SK-N-SH (cell line): ENCODE data around the gene METTL26. TPM values are rescaled to one million over a fixed set of nuclear protein-coding genes. Genes with fewer than 3 reads are reported as not detected.

ENCODE experiments used
- CTCF ChIA-PET: fragments of 300-600, 350-600 bp; formaldehyde crosslinking; extraction: SDS; loops from one replicate; lab custom pipeline; 2021; lab: Yijun Ruan, JAX
- POLR2A ChIA-PET: fragments of 350-600 bp; sonication (Branson Sonifier 250); formaldehyde crosslinking; extraction: SDS; loops from one replicate; lab custom pipeline; 2020; ENCODE audit warnings: antibody characterized with exemption, inconsistent platforms; lab: Yijun Ruan, JAX
- DNase-seq: peaks from one replicate; pipeline ENCODE4 v3.0.0; 2012
- H2AFZ ChIP-seq: fragments of 200-600 bp; sonication (generic); 2 replicates; pipeline ENCODE4 v1.8.1; 2016; ENCODE audit warnings: antibody characterized with exemption, mild to moderate bottlenecking, low read depth
- H3F3A ChIP-seq: fragments of 200-600 bp; sonication (generic); replicated peaks from 2 replicates; pipeline ENCODE3; 2016; ENCODE audit warnings: antibody characterized with exemption, mild to moderate bottlenecking; ENCODE audit not compliant: insufficient read depth
- H3K27ac ChIP-seq, 2 experiments: fragments of 200-500 bp in 1 of 2; fragments of 200-600 bp in 1 of 2; sonication (Bioruptor generic) in 1 of 2; sonication (generic), shearing (Covaris generic) in 1 of 2; 2 replicates each; pipeline versions ENCODE4 v1.5.1 to v1.6.1; 2014 to 2016; ENCODE audit warnings: low read depth in 2 of 2, inconsistent platforms in 1 of 2, low read length in 1 of 2, mild to moderate bottlenecking in 1 of 2, mixed read lengths in 1 of 2
- H3K27me3 ChIP-seq: fragments of 200-600 bp; sonication (generic), shearing (Covaris generic); 2 replicates; pipeline ENCODE4 v1.6.1; 2016; ENCODE audit warnings: mixed run types; ENCODE audit not compliant: insufficient read depth
- H3K36me3 ChIP-seq, 2 experiments: fragments of 200-500 bp in 1 of 2; fragments of 200-600 bp in 1 of 2; sonication (Bioruptor generic) in 1 of 2; sonication (generic) in 1 of 2; replicated peaks in 1 of 2; 2 replicates each; pipeline versions ENCODE3 to v1.5.1; 2014 to 2016; ENCODE audit warnings: low read length in 1 of 2, mild to moderate bottlenecking in 1 of 2; ENCODE audit not compliant: insufficient read depth in 2 of 2, control insufficient read depth in 1 of 2
- H3K4me1 ChIP-seq, 2 experiments: fragments of 200-500 bp in 1 of 2; fragments of 200-600 bp in 1 of 2; sonication (Bioruptor generic) in 1 of 2; sonication (generic), shearing (Covaris generic) in 1 of 2; 2 replicates each; pipeline versions ENCODE4 v1.5.1 to v1.6.1; 2014 to 2016; ENCODE audit warnings: low read depth in 1 of 2, low read length in 1 of 2, mixed run types in 1 of 2; ENCODE audit not compliant: insufficient read depth in 2 of 2, control insufficient read depth in 1 of 2
- H3K4me2 ChIP-seq: fragments of 200-600 bp; sonication (generic), shearing (Covaris generic); 2 replicates; pipeline ENCODE4 v1.6.1; 2017; ENCODE audit warnings: mixed run types
- H3K4me3 ChIP-seq, 2 experiments: fragments of 200-500 bp in 1 of 2; fragments of 200-600 bp in 1 of 2; sonication (Bioruptor generic) in 1 of 2; sonication (generic), shearing (Covaris generic) in 1 of 2; 2 replicates each; pipeline versions ENCODE4 v1.5.1 to v1.8.1; 2014 to 2016; ENCODE audit warnings: low read depth in 2 of 2, inconsistent platforms in 1 of 2, low read length in 1 of 2, mild to moderate bottlenecking in 1 of 2, mixed read lengths in 1 of 2, moderate library complexity in 1 of 2
- H3K79me2 ChIP-seq: fragments of 200-600 bp; sonication (generic); 2 replicates; pipeline ENCODE4 v1.8.1; 2017; ENCODE audit warnings: mild to moderate bottlenecking; ENCODE audit not compliant: insufficient read depth
- H3K9ac ChIP-seq: fragments of 200-600 bp; sonication (generic); 2 replicates; pipeline ENCODE4 v1.6.1; 2017; ENCODE audit warnings: mixed run types
- H3K9me2 ChIP-seq: fragments of 200-600 bp; sonication (generic); 2 replicates; pipeline ENCODE4 v1.6.1; 2017; ENCODE audit warnings: mixed run types
- H3K9me3 ChIP-seq: fragments of 200-600 bp; sonication (generic); 2 replicates; pipeline ENCODE4 v1.6.1; 2017; ENCODE audit warnings: mixed run types, mild to moderate bottlenecking, moderate library complexity
- H4K20me1 ChIP-seq: fragments of 200-600 bp; sonication (generic); 2 replicates; pipeline ENCODE4 v1.6.1; 2017; ENCODE audit warnings: mild to moderate bottlenecking, mixed run types; ENCODE audit not compliant: insufficient read depth
- CHD2 ChIP-seq: fragments of 150-350 bp; IDR thresholded peaks from 2 replicates; pipeline ENCODE4 v1.6.1; 2018; ENCODE audit warnings: low read length; ENCODE audit not compliant: partially characterized antibody
- GABPA ChIP-seq: IDR thresholded peaks from 2 replicates; pipeline ENCODE4 v1.4.0; 2012; ENCODE audit warnings: low read depth, mild to moderate bottlenecking
- JUND ChIP-seq: IDR thresholded peaks from 2 replicates; pipeline ENCODE4 v1.4.0; 2012
- MXI1 ChIP-seq: IDR thresholded peaks from 2 replicates; pipeline ENCODE4 v1.6.1; 2012; ENCODE audit warnings: mild to moderate bottlenecking, low read depth, low read length, improper control_type of control experiment
- POLR2AphosphoS5 ChIP-seq: IDR thresholded peaks from 2 replicates; pipeline ENCODE4 v1.6.1; 2012; ENCODE audit warnings: low read depth, low read length
- RAD21 ChIP-seq: IDR thresholded peaks from 2 replicates; pipeline ENCODE4 v1.6.1; 2012; ENCODE audit warnings: mild to moderate bottlenecking, low read length
- RFX5 ChIP-seq: IDR thresholded peaks from 2 replicates; pipeline ENCODE4 v1.6.1; 2012; ENCODE audit warnings: mild to moderate bottlenecking, improper control_type of control experiment, low read length
- RXRA ChIP-seq: IDR thresholded peaks from 2 replicates; pipeline ENCODE4 v1.4.0; 2012; ENCODE audit warnings: low read depth, mild to moderate bottlenecking, borderline replicate concordance
- SIN3A ChIP-seq: IDR thresholded peaks from 2 replicates; pipeline ENCODE4 v1.6.1; 2012; ENCODE audit warnings: low read depth, mild to moderate bottlenecking, low read length, moderate library complexity, borderline replicate concordance
- SMC3 ChIP-seq: IDR thresholded peaks from 2 replicates; pipeline ENCODE4 v1.6.1; 2012; ENCODE audit warnings: low read depth, low read length, improper control_type of control experiment
- TAF1 ChIP-seq: IDR thresholded peaks from 2 replicates; pipeline ENCODE4 v1.6.1; 2012; ENCODE audit warnings: low read depth, mild to moderate bottlenecking, low read length, moderate library complexity, borderline replicate concordance
- TEAD4 ChIP-seq: IDR thresholded peaks from 2 replicates; pipeline ENCODE4 v1.4.0; 2012; ENCODE audit warnings: mild to moderate bottlenecking, borderline replicate concordance; ENCODE audit not compliant: insufficient read depth
- YY1 ChIP-seq: IDR thresholded peaks from 2 replicates; pipeline ENCODE4 v1.4.0; 2012; ENCODE audit warnings: low read depth, mild to moderate bottlenecking
- WGBS: methylation state at CpG from one replicate; pipeline ENCODE4 v1.1.6; 2017; ENCODE audit warnings: low lambda C conversion rate; 5-methylcytosine and 5-hydroxymethylcytosine counted together
- polyA plus RNA-seq, 3 experiments: library from polyadenylated mRNA; depleted of rRNA; stranded (reverse); fragments of >200 nt; gene quantifications; 2 replicates each; pipeline ENCODE4 v1.2.3, GENCODE V29; 2012
- TF ChIP-seq, protein P1 (sequence below): IDR thresholded peaks from 2 replicates; pipeline ENCODE4 v1.6.1; 2012; ENCODE audit warnings: mild to moderate bottlenecking, low read depth, low read length, moderate library complexity
- TF ChIP-seq, protein P2 (sequence below): fragments of 150-350 bp; IDR thresholded peaks from 2 replicates; pipeline ENCODE4 v1.6.1; 2017; ENCODE audit warnings: antibody characterized with exemption, low read length, low read depth, borderline replicate concordance
- TF ChIP-seq, protein P3 (sequence below): fragments of 200-600 bp; sonication (generic); IDR thresholded peaks from 2 replicates; pipeline ENCODE4 v1.6.1; 2017; ENCODE audit warnings: antibody characterized with exemption, mild to moderate bottlenecking, moderate library complexity
- TF ChIP-seq, protein P4 (sequence below): IDR thresholded peaks from 2 replicates; pipeline ENCODE4 v1.4.0; 2012; ENCODE audit warnings: low read depth

Gene METTL26
- polyA plus RNA-seq, 1 of the 3 experiments (the other 2 are of a cell fraction), result 167 TPM

DNA sequence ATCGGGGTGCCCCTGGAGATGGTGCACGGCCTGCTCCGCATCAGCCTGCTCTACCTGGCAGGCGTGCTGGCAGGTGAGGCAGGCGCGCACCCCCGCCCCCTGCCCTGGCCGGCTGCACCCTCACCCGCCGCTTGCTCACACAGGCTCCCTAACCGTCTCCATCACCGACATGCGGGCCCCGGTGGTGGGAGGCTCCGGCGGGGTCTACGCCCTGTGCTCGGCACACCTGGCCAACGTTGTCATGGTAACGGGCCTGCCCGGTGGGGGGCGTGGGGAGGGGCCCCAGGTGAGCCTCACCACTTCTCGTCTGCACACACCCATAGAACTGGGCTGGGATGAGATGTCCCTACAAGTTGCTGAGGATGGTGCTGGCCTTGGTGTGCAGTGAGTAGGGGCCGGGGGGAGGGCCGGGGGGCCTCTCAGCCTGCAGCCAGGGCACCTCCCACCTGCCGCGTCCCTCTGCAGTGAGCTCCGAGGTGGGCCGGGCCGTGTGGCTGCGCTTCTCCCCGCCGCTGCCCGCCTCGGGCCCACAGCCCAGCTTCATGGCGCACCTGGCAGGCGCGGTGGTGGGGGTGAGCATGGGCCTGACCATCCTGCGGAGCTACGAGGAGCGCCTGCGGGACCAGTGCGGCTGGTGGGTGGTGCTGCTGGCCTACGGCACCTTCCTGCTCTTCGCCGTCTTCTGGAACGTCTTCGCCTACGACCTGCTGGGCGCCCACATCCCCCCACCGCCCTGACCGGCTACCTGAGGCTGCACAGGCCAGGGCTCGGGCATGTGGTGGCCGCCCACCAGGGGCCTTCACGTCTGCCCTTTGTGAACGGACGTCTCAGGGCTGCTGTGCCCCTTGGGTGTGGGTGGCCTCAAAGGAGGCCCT, 41.4 kb upstream of the METTL26 start (continued):
- TF ChIP-seq, protein P1, sequence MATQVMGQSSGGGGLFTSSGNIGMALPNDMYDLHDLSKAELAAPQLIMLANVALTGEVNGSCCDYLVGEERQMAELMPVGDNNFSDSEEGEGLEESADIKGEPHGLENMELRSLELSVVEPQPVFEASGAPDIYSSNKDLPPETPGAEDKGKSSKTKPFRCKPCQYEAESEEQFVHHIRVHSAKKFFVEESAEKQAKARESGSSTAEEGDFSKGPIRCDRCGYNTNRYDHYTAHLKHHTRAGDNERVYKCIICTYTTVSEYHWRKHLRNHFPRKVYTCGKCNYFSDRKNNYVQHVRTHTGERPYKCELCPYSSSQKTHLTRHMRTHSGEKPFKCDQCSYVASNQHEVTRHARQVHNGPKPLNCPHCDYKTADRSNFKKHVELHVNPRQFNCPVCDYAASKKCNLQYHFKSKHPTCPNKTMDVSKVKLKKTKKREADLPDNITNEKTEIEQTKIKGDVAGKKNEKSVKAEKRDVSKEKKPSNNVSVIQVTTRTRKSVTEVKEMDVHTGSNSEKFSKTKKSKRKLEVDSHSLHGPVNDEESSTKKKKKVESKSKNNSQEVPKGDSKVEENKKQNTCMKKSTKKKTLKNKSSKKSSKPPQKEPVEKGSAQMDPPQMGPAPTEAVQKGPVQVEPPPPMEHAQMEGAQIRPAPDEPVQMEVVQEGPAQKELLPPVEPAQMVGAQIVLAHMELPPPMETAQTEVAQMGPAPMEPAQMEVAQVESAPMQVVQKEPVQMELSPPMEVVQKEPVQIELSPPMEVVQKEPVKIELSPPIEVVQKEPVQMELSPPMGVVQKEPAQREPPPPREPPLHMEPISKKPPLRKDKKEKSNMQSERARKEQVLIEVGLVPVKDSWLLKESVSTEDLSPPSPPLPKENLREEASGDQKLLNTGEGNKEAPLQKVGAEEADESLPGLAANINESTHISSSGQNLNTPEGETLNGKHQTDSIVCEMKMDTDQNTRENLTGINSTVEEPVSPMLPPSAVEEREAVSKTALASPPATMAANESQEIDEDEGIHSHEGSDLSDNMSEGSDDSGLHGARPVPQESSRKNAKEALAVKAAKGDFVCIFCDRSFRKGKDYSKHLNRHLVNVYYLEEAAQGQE, result no peak
- no peak for TF ChIP-seq SIN3A
- TF ChIP-seq, protein P2, sequence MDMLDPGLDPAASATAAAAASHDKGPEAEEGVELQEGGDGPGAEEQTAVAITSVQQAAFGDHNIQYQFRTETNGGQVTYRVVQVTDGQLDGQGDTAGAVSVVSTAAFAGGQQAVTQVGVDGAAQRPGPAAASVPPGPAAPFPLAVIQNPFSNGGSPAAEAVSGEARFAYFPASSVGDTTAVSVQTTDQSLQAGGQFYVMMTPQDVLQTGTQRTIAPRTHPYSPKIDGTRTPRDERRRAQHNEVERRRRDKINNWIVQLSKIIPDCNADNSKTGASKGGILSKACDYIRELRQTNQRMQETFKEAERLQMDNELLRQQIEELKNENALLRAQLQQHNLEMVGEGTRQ, result no peak
- TF ChIP-seq SMC3, result no peak
- no peak for TF ChIP-seq CHD2

DNA sequence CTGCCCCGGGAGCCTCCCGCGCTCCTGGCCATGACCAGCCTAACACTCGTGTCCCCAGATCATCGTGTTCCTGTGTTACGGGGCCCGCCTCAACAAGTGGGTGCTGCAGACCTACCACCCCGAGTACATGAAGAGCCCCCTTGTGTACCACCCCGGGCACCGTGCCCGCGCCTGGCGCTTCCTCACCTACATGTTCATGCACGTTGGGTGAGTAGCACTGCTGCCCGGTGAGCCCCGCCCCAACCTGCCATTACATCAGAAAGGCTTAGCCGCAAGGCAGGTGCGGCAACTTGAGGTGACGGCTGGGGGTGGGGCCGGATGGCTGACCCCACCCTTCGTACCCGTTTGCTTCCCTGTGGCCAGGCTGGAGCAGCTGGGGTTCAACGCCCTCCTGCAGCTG, 40.8 kb upstream of the METTL26 start:
- ChIA-PET CTCF (interaction anchor here (1.0 to 4.6 kb wide), 4 partner anchors 9 to 44 kb away, joined by 3 to 20 read pairs (median 10); partner anchors contain the start of genes ANTKMT and RHOT2), POLR2A (interaction anchor here (1.0 kb wide), 1 partner anchor 28 kb away, joined by 3 read pairs; the partner anchor contains the start of gene WDR90)
- H3K4me3 ChIP-seq, result no peak overlapping the region
- H2AFZ ChIP-seq, result no peak overlapping the region
- TF ChIP-seq TAF1 (no peak), POLR2AphosphoS5 (no peak), GABPA (no peak), MXI1 (no peak), TEAD4 (no peak), RXRA (no peak), YY1 (no peak), RAD21 (no peak), RFX5 (no peak), JUND (no peak), SMC3 (no peak)
- TF ChIP-seq, protein P1, result no peak
- TF ChIP-seq, protein P3, sequence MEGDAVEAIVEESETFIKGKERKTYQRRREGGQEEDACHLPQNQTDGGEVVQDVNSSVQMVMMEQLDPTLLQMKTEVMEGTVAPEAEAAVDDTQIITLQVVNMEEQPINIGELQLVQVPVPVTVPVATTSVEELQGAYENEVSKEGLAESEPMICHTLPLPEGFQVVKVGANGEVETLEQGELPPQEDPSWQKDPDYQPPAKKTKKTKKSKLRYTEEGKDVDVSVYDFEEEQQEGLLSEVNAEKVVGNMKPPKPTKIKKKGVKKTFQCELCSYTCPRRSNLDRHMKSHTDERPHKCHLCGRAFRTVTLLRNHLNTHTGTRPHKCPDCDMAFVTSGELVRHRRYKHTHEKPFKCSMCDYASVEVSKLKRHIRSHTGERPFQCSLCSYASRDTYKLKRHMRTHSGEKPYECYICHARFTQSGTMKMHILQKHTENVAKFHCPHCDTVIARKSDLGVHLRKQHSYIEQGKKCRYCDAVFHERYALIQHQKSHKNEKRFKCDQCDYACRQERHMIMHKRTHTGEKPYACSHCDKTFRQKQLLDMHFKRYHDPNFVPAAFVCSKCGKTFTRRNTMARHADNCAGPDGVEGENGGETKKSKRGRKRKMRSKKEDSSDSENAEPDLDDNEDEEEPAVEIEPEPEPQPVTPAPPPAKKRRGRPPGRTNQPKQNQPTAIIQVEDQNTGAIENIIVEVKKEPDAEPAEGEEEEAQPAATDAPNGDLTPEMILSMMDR, result no peak
- TF ChIP-seq, protein P2, result no peak
- TF ChIP-seq, protein P4, sequence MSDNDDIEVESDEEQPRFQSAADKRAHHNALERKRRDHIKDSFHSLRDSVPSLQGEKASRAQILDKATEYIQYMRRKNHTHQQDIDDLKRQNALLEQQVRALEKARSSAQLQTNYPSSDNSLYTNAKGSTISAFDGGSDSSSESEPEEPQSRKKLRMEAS, result no peak
- H3F3A ChIP-seq, result peaks cover 14% of the 10 kb centered on the region
- WGBS, result 96% methylated on average over 22 of the region's 23 CpGs
- H3K9me2 ChIP-seq, result no peaks in the 10 kb centered on the region
- H3K36me3 ChIP-seq, result peaks cover 4 to 34% of the 10 kb centered on the region in 2 experiments
- no peak overlapping the region for H3K9ac ChIP-seq
- H3K4me2 ChIP-seq, result no peak overlapping the region
- peaks cover 13% of the 10 kb centered on the region for H4K20me1 ChIP-seq
- peaks cover 15% of the 10 kb centered on the region for H3K79me2 ChIP-seq
- peaks cover 8 to 26% of the 10 kb centered on the region in 2 experiments; a peak in 2 of 4 replicates for H3K4me1 ChIP-seq
- no peaks in the 10 kb centered on the region for H3K9me3 ChIP-seq
- H3K27me3 ChIP-seq, result no peaks in the 10 kb centered on the region
- DNase-seq, result no peak
- no peak overlapping the region for H3K27ac ChIP-seq
